WERI-Rb-1 (cell line): Measurements from ENCODE around the gene KRTAP19-8.

Experiments
- DNase-seq: peaks from one replicate; pipeline ENCODE4 v3.0.0-alpha.2; 2020
- H3K27ac ChIP-seq: fragments of 250-450 bp; sonication (Bioruptor Pico); 2 replicates; pipeline ENCODE4 v1.5.1; 2020; ENCODE audit warnings: mild to moderate bottlenecking, moderate library complexity
- H3K27me3 ChIP-seq: fragments of 250-450 bp; sonication (Bioruptor Pico); 2 replicates; pipeline ENCODE4 v1.5.1; 2021; ENCODE audit warnings: mild to moderate bottlenecking, low read depth, moderate library complexity; ENCODE audit not compliant: insufficient read depth, severe bottlenecking
- H3K36me3 ChIP-seq: fragments of 250-450 bp; sonication (Bioruptor Pico); 2 replicates; pipeline ENCODE4 v1.5.1; 2020; ENCODE audit warnings: mild to moderate bottlenecking, moderate library complexity
- H3K4me3 ChIP-seq: 2 replicates; pipeline ENCODE4 v1.5.1; 2011; ENCODE audit warnings: low read depth, mild to moderate bottlenecking, control low read depth, low read length
- H3K9me3 ChIP-seq: fragments of 250-450 bp; sonication (Bioruptor Pico); 2 replicates; pipeline ENCODE4 v1.5.1; 2021; ENCODE audit warnings: mild to moderate bottlenecking, moderate library complexity; ENCODE audit not compliant: severe bottlenecking
- CTCF ChIP-seq: IDR thresholded peaks from 2 replicates; pipeline ENCODE4 v1.5.1; 2011; ENCODE audit warnings: low read depth, mild to moderate bottlenecking, control low read depth, inconsistent platforms, low read length

KRTAP19-8 gene, protein sequence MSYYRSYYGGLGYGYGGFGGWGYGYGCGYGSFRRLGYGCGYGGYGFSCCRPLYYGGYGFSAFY

GRCh38 chr21:31038376-31038775 is at the start of gene KRTAP19-8:
TSS of gene KRTAP19-8 (minus strand) at chr21:31038476. CDS start at chr21:31038443, 33 bp downstream.
- no peak for DNase-seq
- Histone ChIP-seq H3K27me3 (peaks cover 84% of the 10 kb centered on the region), H3K4me3 (no peak within 1 kb of the TSS), H3K27ac (no peak within 1 kb of the TSS), H3K36me3 (no peaks in the 10 kb centered on the region), H3K9me3 (peaks cover 4% of the 10 kb centered on the region)
- no peak for TF ChIP-seq CTCF

- Histone ChIP-seq H3K9me3 (no peaks in the 10 kb centered on the region), H3K36me3 (no peaks in the 10 kb centered on the region), H3K4me3 (no peak overlapping the region), H3K27me3 (peaks cover 62% of the 10 kb centered on the region), H3K27ac (no peak overlapping the region)
- no peak for DNase-seq
- no peak for TF ChIP-seq CTCF
Measured at GRCh38 chr21:31087639-31088473, 49.6 kb upstream of the KRTAP19-8 start.

DNA sequence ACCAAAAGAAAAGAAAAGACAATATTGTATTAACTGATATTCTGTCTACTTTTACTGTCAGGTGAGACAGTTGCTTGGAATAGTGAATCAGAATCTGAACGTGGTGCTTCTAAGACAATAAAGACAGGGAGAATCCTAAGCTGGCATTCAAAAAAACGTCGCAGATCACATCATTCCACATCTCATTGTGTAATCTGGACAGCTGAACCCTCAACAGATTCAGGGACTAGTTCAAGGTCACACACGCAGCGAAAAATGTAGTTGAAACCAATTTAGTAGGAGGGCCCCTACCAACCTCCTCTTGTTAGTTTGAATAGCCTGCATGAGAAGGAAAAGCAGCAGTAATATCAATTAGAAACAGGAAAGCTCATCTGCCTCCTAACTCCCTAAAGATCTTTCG is 46.4 kb upstream of the KRTAP19-8 start:
- no peaks in the 10 kb centered on the region for H3K9me3 ChIP-seq
- H3K4me3 ChIP-seq, result no peak overlapping the region
- H3K36me3 ChIP-seq, result no peaks in the 10 kb centered on the region
- H3K27ac ChIP-seq, result no peak overlapping the region
- H3K27me3 ChIP-seq, result peaks cover 71% of the 10 kb centered on the region
- TF ChIP-seq CTCF, result no peak
- DNase-seq, result no peak

DNA sequence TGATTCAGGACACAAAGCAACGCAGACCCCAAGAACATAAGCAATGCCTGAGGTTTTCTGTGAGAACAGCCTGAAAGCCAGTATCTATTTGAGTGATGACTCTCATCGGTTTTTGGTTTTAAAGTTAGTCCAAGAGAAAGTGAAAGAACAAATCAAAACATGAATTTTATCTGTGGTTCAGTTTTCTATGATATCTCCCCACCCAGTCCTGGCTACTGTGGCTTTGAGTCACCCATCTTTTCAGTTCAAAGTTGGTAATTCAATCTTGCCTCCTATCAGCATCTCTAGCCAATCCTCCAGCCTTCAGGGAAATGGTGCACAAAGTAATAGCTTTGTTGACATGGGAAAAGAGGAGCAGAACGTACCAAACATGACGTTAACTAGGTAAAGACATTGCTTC is 40.5 kb upstream of the KRTAP19-8 start:
- TF ChIP-seq CTCF, result no peak
- Histone ChIP-seq H3K27ac (no peak overlapping the region), H3K9me3 (peaks cover 8% of the 10 kb centered on the region), H3K4me3 (no peak overlapping the region), H3K27me3 (peaks cover 66% of the 10 kb centered on the region), H3K36me3 (no peaks in the 10 kb centered on the region)
- DNase-seq, result no peak

DNA sequence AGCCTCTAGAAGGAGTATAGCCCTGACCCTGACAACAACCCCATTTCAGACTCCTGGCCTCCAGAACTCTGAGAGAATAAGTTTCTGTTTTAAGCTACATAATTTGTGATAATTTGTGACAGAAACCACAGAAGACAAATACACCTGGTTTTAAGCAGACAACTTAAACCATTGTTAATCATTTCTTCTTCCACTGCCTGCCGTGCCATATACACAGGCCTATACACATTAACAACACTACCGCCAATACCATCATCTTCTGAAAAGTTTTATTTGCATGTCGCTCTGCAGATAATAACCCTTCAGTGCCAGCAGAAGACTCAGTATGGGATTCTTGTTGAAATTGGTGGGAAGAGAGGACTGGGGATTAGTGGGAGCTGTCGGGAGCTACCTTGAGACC is 39.9 kb upstream of the KRTAP19-8 start:
- no peak for DNase-seq
- Histone ChIP-seq H3K36me3 (no peaks in the 10 kb centered on the region), H3K27ac (no peak overlapping the region), H3K9me3 (peaks cover 8% of the 10 kb centered on the region), H3K4me3 (no peak overlapping the region), H3K27me3 (peaks cover 60% of the 10 kb centered on the region)
- TF ChIP-seq CTCF, result no peak
